Activated CD8-positive, alpha-beta T cell treated with anti-CD3 and anti-CD28 coated beads for 36 hours (primary cell): ENCODE measurements around the gene ACTR1A. TPM values are rescaled to one million over a fixed set of nuclear protein-coding genes. Genes with fewer than 3 reads are reported as not detected.

ENCODE experiments used
- ATAC-seq: fragments of 200-7000 bp; cut with Tn5 transposase; one replicate; pipeline ENCODE4 v1.10.0; 2021; ENCODE audit warnings: mild to moderate bottlenecking, moderate library complexity
- CTCF ChIA-PET: fragments of 350-600 bp; sonication (Branson Sonifier 250); formaldehyde crosslinking; loops from one replicate; lab custom pipeline; 2021; ENCODE audit warnings: antibody characterized with exemption; lab: Charles Lee
- POLR2A ChIA-PET: fragments of 350-600 bp; sonication (Branson Sonifier 250); formaldehyde crosslinking; loops from one replicate; lab custom pipeline; 2021; ENCODE audit warnings: antibody characterized with exemption; lab: Charles Lee
- DNase-seq: peaks from one replicate; pipeline ENCODE4 v3.0.0-alpha.2; 2020
- H3K27ac Mint-ChIP-seq: one replicate; pipeline ENCODE4 v1.8.0; 2021; ENCODE audit warnings: mild to moderate bottlenecking, mixed read lengths
- H3K27me3 Mint-ChIP-seq: one replicate; pipeline ENCODE4 v1.8.0; 2021; ENCODE audit warnings: mixed read lengths
- H3K36me3 Mint-ChIP-seq: one replicate; pipeline ENCODE4 v1.8.0; 2021; ENCODE audit warnings: low read depth, mixed read lengths
- H3K4me1 Mint-ChIP-seq: one replicate; pipeline ENCODE4 v1.8.0; 2021; ENCODE audit warnings: low read depth, mixed read lengths
- H3K4me3 Mint-ChIP-seq: one replicate; pipeline ENCODE4 v1.8.0; 2021; ENCODE audit warnings: mild to moderate bottlenecking, moderate library complexity, mixed read lengths
- H3K9me3 Mint-ChIP-seq: one replicate; pipeline ENCODE4 v1.8.0; 2021; ENCODE audit warnings: mixed read lengths
- intact Hi-C: fragments of 100-400 bp; cut with micrococcal nuclease; formaldehyde crosslinking; loops from one replicate; pipeline ENCODE4 v1.10.0; 2022
- total RNA-seq, 2 experiments: library from RNA; stranded (reverse); gene quantifications; one replicate each; pipeline ENCODE4 v1.2.3, GENCODE V29; 2021
- TF ChIP-seq, protein P1 (sequence below): fragments of 200-600 bp; IDR thresholded peaks from one replicate; pipeline ENCODE4 v1.8.0; 2022; ENCODE audit warnings: antibody characterized with exemption, mild to moderate bottlenecking

ACTR1A gene
- total RNA-seq, 2 experiments from 2014 or later = 47.1 to 51.3 TPM

DNA sequence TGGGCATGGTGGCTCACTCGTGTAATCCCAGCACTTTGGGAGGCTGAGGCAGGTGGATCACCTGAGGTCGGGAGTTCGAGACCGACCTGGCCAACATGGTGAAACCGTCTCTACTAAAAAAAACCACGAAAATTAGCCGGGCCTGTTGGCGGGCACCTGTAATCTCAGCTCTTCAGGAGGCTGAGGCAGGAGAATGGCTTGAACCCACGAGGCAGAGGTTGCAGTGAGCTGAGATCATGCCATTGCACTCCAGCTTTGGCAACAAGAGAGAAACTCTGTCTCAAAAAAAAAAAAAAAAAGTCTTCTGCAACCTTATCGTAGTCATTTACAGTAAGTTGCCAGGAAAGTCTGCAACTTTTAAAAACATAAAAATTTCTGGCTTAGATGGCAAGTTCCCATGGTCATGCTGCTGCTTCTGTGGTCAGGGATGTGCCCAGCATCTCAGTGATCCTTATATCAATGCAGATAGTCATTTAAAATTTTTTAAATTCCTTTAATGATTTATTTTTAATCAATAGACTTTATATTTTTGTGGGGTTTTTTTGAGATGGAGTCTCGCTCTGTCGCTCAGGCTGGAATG is 16.8 kb upstream of the ACTR1A start:
- no peaks in the 10 kb centered on the region for H3K4me1 Mint-ChIP-seq
- no peaks in the 10 kb centered on the region for H3K27me3 Mint-ChIP-seq
- H3K9me3 Mint-ChIP-seq = no peaks in the 10 kb centered on the region
- ATAC-seq (no peak), DNase-seq (no peak)
- ChIA-PET POLR2A (interaction anchor here (0.6 to 1.2 kb wide), 2 partner anchors 84 to 447 kb away, joined by 3 to 4 read pairs; no protein-coding TSS in a partner anchor), CTCF (interaction anchor here (0.9 to 1.9 kb wide), 3 partner anchors 15 to 77 kb away, joined by 3 to 8 read pairs (median 3); no protein-coding TSS in a partner anchor)
- H3K4me3 Mint-ChIP-seq = no peak overlapping the region
- TF ChIP-seq, protein P1, sequence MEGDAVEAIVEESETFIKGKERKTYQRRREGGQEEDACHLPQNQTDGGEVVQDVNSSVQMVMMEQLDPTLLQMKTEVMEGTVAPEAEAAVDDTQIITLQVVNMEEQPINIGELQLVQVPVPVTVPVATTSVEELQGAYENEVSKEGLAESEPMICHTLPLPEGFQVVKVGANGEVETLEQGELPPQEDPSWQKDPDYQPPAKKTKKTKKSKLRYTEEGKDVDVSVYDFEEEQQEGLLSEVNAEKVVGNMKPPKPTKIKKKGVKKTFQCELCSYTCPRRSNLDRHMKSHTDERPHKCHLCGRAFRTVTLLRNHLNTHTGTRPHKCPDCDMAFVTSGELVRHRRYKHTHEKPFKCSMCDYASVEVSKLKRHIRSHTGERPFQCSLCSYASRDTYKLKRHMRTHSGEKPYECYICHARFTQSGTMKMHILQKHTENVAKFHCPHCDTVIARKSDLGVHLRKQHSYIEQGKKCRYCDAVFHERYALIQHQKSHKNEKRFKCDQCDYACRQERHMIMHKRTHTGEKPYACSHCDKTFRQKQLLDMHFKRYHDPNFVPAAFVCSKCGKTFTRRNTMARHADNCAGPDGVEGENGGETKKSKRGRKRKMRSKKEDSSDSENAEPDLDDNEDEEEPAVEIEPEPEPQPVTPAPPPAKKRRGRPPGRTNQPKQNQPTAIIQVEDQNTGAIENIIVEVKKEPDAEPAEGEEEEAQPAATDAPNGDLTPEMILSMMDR = no peak
- peaks cover 9% of the 10 kb centered on the region for H3K36me3 Mint-ChIP-seq
- intact Hi-C loops = no loop called here
- H3K27ac Mint-ChIP-seq = no peak overlapping the region

DNA sequence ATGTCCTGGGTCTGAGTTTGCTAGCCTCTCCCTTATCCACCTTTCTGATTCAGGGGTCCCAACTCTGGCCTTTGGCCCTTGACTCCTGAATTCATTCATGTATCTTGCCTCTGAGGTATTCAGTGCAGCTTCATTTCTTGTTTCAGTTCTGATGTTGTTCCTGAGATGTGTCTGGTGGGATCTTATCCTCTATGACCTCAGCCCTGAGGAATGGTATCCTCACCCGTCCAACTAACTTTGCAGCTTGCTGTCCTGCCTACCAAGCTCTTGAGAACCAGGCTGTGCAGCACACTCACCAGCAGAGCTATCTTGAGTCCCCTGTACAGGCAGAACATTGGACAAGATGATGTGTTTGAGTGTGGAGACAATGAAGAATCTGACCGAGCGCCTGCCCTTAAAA is 15.0 kb upstream of the ACTR1A start:
- no peaks in the 10 kb centered on the region for H3K4me1 Mint-ChIP-seq
- POLR2A ChIA-PET = interaction anchor here (1.2 kb wide), 1 partner anchor 37 kb away, joined by 3 read pairs; no protein-coding TSS in a partner anchor
- H3K36me3 Mint-ChIP-seq = peaks cover 9% of the 10 kb centered on the region
- H3K4me3 Mint-ChIP-seq = no peak overlapping the region
- ATAC-seq = no peak
- H3K27ac Mint-ChIP-seq = no peak overlapping the region
- no peak for DNase-seq
- H3K27me3 Mint-ChIP-seq = no peaks in the 10 kb centered on the region
- TF ChIP-seq, protein P1 = no peak
- intact Hi-C loops = no loop called here
- CTCF ChIA-PET = interaction anchor here (1.5 to 1.9 kb wide), 2 partner anchors 66 to 165 kb away, joined by 3 to 8 read pairs; no protein-coding TSS in a partner anchor
- H3K9me3 Mint-ChIP-seq = no peaks in the 10 kb centered on the region

DNA sequence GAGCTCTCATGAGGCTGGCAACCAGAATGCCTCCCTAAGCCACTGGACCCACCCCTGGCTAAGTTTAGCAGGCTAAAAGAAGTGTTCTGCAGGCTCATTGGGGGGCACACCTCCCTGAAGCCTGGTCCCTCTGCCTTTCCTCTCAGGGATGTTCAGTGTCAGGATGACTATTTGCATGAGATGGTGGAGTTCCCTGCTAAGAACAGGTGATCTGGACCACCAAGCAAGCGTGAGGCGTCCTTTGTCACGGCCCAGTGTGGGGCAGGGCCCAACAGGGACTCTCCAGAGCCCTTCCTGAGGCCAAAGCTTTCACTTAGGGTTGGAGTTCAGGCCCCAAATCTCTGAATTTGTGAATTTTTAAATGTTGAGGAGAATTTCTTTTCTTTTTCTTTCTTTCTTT is 13.2 kb upstream of the ACTR1A start:
- no peak for DNase-seq
- Mint-ChIP-seq H3K36me3 (peaks cover 9% of the 10 kb centered on the region), H3K27ac (no peak overlapping the region), H3K4me3 (no peak overlapping the region), H3K9me3 (no peaks in the 10 kb centered on the region), H3K27me3 (no peaks in the 10 kb centered on the region), H3K4me1 (peaks cover 9% of the 10 kb centered on the region)
- POLR2A ChIA-PET = no interaction called here
- intact Hi-C loops = no loop called here
- CTCF ChIA-PET = interaction anchor here (0.9 to 1.4 kb wide), 2 partner anchors 9 to 12 kb away, joined by 3 to 4 read pairs; partner anchors contain the start of gene SUFU
- TF ChIP-seq, protein P1 = no peak
- ATAC-seq = no peak

DNA sequence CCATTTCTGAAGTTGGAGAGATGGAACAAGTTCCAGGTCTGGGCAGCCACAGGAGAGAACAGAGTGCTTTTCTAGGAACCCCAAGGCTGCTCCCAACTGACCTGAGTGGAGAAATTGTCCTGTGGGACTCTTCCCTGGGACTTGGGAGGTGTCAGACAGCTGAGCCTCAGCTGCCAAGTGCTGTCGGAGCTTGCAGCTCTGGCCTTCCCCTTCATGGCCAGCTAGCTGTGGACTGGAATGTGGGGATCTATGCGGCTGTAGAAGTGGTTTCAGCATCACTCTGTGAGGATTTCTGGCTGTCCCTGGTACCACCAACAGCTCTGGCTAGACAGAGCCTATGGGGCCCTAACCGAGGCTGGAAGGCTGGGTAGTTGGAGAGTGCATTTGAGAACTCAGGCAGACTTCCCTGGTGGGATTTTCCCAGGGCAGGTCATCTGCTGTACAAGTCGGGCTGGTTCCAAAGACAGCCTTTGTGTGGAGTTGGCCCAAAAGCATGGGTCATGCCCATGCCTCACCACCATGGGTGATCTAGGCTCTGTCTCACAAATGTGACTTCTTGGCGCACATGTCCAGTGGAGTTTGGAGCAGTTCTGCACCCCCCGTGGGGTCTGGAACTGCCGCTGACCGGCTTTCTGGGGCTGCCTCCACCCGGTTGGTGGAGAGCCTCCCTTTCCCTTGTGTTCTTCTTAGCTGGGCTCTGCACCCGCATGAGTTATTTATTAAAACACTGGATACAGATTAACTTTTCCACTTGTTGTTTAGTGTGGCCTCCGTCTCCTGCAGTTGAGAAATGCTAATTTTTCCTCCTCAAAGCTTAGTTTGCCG is 12.2 kb upstream of the ACTR1A start:
- CTCF ChIA-PET = interaction anchor here (0.9 to 1.4 kb wide), 2 partner anchors 10 to 11 kb away, joined by 3 to 4 read pairs; partner anchors contain the start of gene SUFU
- Mint-ChIP-seq H3K27ac (no peak overlapping the region), H3K9me3 (no peaks in the 10 kb centered on the region), H3K36me3 (peaks cover 9% of the 10 kb centered on the region), H3K4me1 (peaks cover 9% of the 10 kb centered on the region), H3K4me3 (no peak overlapping the region), H3K27me3 (no peaks in the 10 kb centered on the region)
- intact Hi-C loops = no loop called here
- POLR2A ChIA-PET = no interaction called here
- ATAC-seq (no peak), DNase-seq (no peak)
- TF ChIP-seq, protein P1 = no peak
